ENCODE results near the gene SHANK2.

DNA sequence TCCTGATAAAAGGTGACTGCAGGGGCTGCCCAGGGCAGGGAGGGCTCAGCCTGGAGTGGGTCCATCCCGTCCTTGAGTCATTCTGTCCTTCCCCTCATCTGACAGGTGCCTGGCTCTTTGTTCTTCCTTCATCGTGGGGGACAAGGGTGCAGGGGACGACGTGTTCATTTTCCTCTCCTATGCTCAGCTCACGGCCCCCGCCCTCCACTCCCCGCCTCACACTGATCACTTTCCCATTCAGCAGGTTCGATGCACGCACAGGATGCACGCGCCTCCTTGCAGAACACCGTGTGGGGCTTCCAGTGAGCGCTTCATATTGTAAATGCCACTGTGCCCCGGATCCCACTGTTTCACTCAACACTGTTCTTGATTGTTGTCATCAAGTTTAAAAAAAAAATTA, 32.7 kb upstream of the SHANK2 start:
- TF ChIP-seq, protein P1, sequence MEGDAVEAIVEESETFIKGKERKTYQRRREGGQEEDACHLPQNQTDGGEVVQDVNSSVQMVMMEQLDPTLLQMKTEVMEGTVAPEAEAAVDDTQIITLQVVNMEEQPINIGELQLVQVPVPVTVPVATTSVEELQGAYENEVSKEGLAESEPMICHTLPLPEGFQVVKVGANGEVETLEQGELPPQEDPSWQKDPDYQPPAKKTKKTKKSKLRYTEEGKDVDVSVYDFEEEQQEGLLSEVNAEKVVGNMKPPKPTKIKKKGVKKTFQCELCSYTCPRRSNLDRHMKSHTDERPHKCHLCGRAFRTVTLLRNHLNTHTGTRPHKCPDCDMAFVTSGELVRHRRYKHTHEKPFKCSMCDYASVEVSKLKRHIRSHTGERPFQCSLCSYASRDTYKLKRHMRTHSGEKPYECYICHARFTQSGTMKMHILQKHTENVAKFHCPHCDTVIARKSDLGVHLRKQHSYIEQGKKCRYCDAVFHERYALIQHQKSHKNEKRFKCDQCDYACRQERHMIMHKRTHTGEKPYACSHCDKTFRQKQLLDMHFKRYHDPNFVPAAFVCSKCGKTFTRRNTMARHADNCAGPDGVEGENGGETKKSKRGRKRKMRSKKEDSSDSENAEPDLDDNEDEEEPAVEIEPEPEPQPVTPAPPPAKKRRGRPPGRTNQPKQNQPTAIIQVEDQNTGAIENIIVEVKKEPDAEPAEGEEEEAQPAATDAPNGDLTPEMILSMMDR (IDR thresholded peaks at IDR 0.05): no peak
- TF ChIP-seq POLR2A (IDR thresholded peaks at IDR 0.05): no peak
